Hematopoietic multipotent progenitor cell treated with erythropoietin and hydrocortisone succinate and interleukin-3 and kit ligand, for 6 days (in vitro differentiated cells): Measurements from ENCODE around the gene DHRS1.
A peak's percentile ranks its signal among the peaks of the same experiment; 100 is the strongest.

ENCODE experiments used
- DNase-seq: peaks from one replicate; pipeline ENCODE4 v3.0.0-alpha.2; 2015

Gene DHRS1

GRCh38 chr14:24327303-24327702, 27.7 kb upstream of the DHRS1 start:
- no peak for DNase-seq

GRCh38 chr14:24325963-24326362, 26.4 kb upstream of the DHRS1 start:
- DNase-seq: no peak

- DNase-seq: no peak
Observed at GRCh38 chr14:24325041-24325530, 25.5 kb upstream of the DHRS1 start.

GRCh38 chr14:24324024-24324423, 24.4 kb upstream of the DHRS1 start:
- no peak for DNase-seq

GRCh38 chr14:24323341-24323740, 23.8 kb upstream of the DHRS1 start:
- DNase-seq: no peak

- DNase-seq: no peak
Observed at GRCh38 chr14:24322672-24323071, 23.1 kb upstream of the DHRS1 start.

GRCh38 chr14:24321212-24321975, 21.8 kb upstream of the DHRS1 start:
- DNase-seq: no peak

GRCh38 chr14:24317141-24317928, 17.8 kb upstream of the DHRS1 start:
- DNase-seq: no peak

GRCh38 chr14:24316597-24316950, 17.0 kb upstream of the DHRS1 start:
- no peak for DNase-seq

GRCh38 chr14:24315807-24316596, 16.4 kb upstream of the DHRS1 start:
- DNase-seq: peak; percentile 61

GRCh38 chr14:24315243-24315806, 15.7 kb upstream of the DHRS1 start:
- DNase-seq: no peak

GRCh38 chr14:24314377-24315193, 15.0 kb upstream of the DHRS1 start:
- no peak for DNase-seq

GRCh38 chr14:24313913-24314312, 14.3 kb upstream of the DHRS1 start:
- peak; percentile 55 for DNase-seq

- DNase-seq: peak; percentile 78
Observed at GRCh38 chr14:24312736-24313507, 13.3 kb upstream of the DHRS1 start.

GRCh38 chr14:24311837-24312615, 12.4 kb upstream of the DHRS1 start:
- DNase-seq: peak; percentile 56

- peak; percentile 83 for DNase-seq
Observed at GRCh38 chr14:24310646-24311604, 11.3 kb upstream of the DHRS1 start, which contains the start of gene LTB4R. Gene LTB4R (plus strand): TSS chr14:24311502. CDS start chr14:24315652, 4,150 bp downstream.

GRCh38 chr14:24310265-24310645, 10.7 kb upstream of the DHRS1 start:
- DNase-seq: peak; percentile 93

- no peak for DNase-seq
Observed at GRCh38 chr14:24309538-24310264, 10.1 kb upstream of the DHRS1 start, which contains the start of gene LTB4R2. Gene LTB4R2 (plus strand): TSS chr14:24310140. CDS start chr14:24310665, 525 bp downstream.
